Sigmoid colon (tissue), 4 donors: ENCODE data around the gene KRTAP10-6.

Experiments used
- CTCF ChIP-seq, 4 experiments: fragments of 450-650 bp in 3 of 4; fragments of 200-600 bp in 1 of 4; IDR thresholded peaks; one replicate each; pipeline ENCODE4 v1.5.1; 2016 to 2019; ENCODE audit warnings: antibody characterized with exemption in 4 of 4, mild to moderate bottlenecking in 3 of 4, moderate library complexity in 2 of 4
- EP300 ChIP-seq, 4 donors: sonication (generic); formaldehyde crosslinking; IDR thresholded peaks; one replicate each; pipeline ENCODE4 v1.6.1; 2017; ENCODE audit warnings: antibody characterized with exemption in 4 of 4
- POLR2A ChIP-seq, 2 donors: fragments of 450-650 bp; IDR thresholded peaks; one replicate each; pipeline ENCODE4 v1.6.1; 2016; ENCODE audit warnings: antibody characterized with exemption in 2 of 2, mild to moderate bottlenecking in 2 of 2, moderate library complexity in 2 of 2
- POLR2AphosphoS5 ChIP-seq, 4 donors: sonication (generic); formaldehyde crosslinking; IDR thresholded peaks; one replicate each; pipeline ENCODE4 v1.6.1; 2017; ENCODE audit warnings: antibody characterized with exemption in 4 of 4

GRCh38 chr21:44571296-44571695 lies 21.0 kb downstream of the KRTAP10-6 start:
- TF ChIP-seq CTCF (IDR thresholded peaks at IDR 0.05), result no peak
- no peak for TF ChIP-seq POLR2A (IDR thresholded peaks at IDR 0.05)
- no peak for TF ChIP-seq POLR2AphosphoS5 (IDR thresholded peaks at IDR 0.05)
- TF ChIP-seq EP300 (IDR thresholded peaks at IDR 0.05), result no peak
